H1 (cell line): Measurements from ENCODE around the gene CD37.

Source experiments
- BCL11A ChIP-seq, 2 experiments: IDR thresholded peaks; one replicate each; pipeline ENCODE4 v1.6.1; 2011; ENCODE audit warnings: low read depth in 2 of 2, low read length in 2 of 2, mild to moderate bottlenecking in 2 of 2
- HDAC2 ChIP-seq, 2 experiments: fragments of 300-600 bp in 1 of 2; sonication (generic) in 1 of 2; IDR thresholded peaks; 2 replicates each; pipeline ENCODE4 v1.6.1; 2011 to 2012; ENCODE audit warnings: low read depth in 2 of 2, low read length in 2 of 2, mild to moderate bottlenecking in 2 of 2, moderate library complexity in 2 of 2, borderline replicate concordance in 1 of 2, inconsistent platforms in 1 of 2
- KDM1A ChIP-seq: fragments of 200-600, 300-600 bp; sonication (generic); IDR thresholded peaks from 2 replicates; pipeline ENCODE4 v1.7.1; 2016; ENCODE audit warnings: mild to moderate bottlenecking, low read length, borderline replicate concordance
- POLR2A ChIP-seq, 2 experiments: IDR thresholded peaks; 1 replicate in 1 of 2; 2 replicates in 1 of 2; pipeline ENCODE4 v1.6.1; 2011; ENCODE audit warnings: low read depth in 2 of 2, low read length in 2 of 2, mild to moderate bottlenecking in 2 of 2; ENCODE audit errors: control extremely low read depth in 1 of 2
- TAF7 ChIP-seq: optimal IDR thresholded peaks from 2 replicates; pipeline ENCODE3; 2011; ENCODE audit warnings: low read depth, mild to moderate bottlenecking, inconsistent platforms, low read length, moderate library complexity, borderline replicate concordance
- TBP ChIP-seq: IDR thresholded peaks from 2 replicates; pipeline ENCODE4 v1.6.1; 2011; ENCODE audit warnings: low read depth, low read length, improper control_type of control experiment
- TF ChIP-seq, protein P1 (sequence below), 3 experiments: IDR thresholded peaks; 1 replicate in 2 of 3; 2 replicates in 1 of 3; pipeline versions ENCODE4 v1.5.1 to v1.6.1; 2011; ENCODE audit warnings: low read length in 3 of 3, mild to moderate bottlenecking in 3 of 3, inconsistent platforms in 2 of 3, low read depth in 1 of 3, moderate library complexity in 1 of 3; ENCODE audit not compliant: insufficient read depth in 1 of 3; ENCODE audit errors: control extremely low read depth in 1 of 3
- TF ChIP-seq, protein P2 (sequence below): IDR thresholded peaks from 2 replicates; pipeline ENCODE4 v1.6.1; 2012; ENCODE audit warnings: inconsistent platforms

DNA sequence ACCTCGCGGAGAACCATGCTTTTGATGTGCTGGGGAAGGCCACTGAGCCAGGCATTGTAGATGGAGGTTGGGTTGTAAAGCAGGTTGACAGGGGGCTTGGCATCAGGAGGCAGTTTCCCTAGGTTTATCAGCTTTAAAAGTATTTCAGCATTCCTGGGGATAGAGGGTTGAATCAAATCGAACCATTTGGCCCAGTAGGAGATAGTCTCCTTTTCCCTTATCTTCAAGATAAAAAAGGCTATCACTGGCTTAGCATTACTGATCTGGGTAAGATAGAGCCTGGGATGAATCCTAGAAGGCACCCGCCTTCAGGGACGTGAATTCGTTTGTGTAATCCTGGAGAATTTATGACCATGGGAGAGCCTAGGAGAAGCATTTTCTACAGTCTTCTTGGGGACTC lies 40.8 kb upstream of the CD37 start:
- TF ChIP-seq TAF7, result no peak
- TF ChIP-seq POLR2A (IDR thresholded peaks at IDR 0.05; ENCODE audit: control extremely low read depth in 1 of 2, low read depth in 2 of 2, low read length in 2 of 2), result no peak
- no peak for TF ChIP-seq TBP
- TF ChIP-seq, protein P1, sequence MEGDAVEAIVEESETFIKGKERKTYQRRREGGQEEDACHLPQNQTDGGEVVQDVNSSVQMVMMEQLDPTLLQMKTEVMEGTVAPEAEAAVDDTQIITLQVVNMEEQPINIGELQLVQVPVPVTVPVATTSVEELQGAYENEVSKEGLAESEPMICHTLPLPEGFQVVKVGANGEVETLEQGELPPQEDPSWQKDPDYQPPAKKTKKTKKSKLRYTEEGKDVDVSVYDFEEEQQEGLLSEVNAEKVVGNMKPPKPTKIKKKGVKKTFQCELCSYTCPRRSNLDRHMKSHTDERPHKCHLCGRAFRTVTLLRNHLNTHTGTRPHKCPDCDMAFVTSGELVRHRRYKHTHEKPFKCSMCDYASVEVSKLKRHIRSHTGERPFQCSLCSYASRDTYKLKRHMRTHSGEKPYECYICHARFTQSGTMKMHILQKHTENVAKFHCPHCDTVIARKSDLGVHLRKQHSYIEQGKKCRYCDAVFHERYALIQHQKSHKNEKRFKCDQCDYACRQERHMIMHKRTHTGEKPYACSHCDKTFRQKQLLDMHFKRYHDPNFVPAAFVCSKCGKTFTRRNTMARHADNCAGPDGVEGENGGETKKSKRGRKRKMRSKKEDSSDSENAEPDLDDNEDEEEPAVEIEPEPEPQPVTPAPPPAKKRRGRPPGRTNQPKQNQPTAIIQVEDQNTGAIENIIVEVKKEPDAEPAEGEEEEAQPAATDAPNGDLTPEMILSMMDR (IDR thresholded peaks at IDR 0.05; ENCODE audit: control extremely low read depth in 1 of 3, insufficient read depth in 1 of 3, low read depth in 1 of 3, low read length in 3 of 3), result no peak
- no peak for TF ChIP-seq KDM1A
- TF ChIP-seq, protein P2, sequence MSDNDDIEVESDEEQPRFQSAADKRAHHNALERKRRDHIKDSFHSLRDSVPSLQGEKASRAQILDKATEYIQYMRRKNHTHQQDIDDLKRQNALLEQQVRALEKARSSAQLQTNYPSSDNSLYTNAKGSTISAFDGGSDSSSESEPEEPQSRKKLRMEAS, result no peak
- TF ChIP-seq BCL11A (IDR thresholded peaks at IDR 0.05; ENCODE audit: low read depth in 2 of 2, low read length in 2 of 2), result no peak
- no peak for TF ChIP-seq HDAC2 (IDR thresholded peaks at IDR 0.05; ENCODE audit: borderline replicate concordance in 1 of 2, low read depth in 2 of 2, low read length in 2 of 2)
